ENCODE measurements around the gene DRD4. TPM values are rescaled to one million over a fixed set of nuclear protein-coding genes. Genes with fewer than 3 reads are reported as not detected.

The DRD4 gene
- total and polyA plus RNA-seq, 9 of the 15 experiments (the other 6 are each of a cell fraction or from before 2014, with no cell fraction given): 0.04 to 0.95 (median 0.21) TPM; not detected in 5

DNA sequence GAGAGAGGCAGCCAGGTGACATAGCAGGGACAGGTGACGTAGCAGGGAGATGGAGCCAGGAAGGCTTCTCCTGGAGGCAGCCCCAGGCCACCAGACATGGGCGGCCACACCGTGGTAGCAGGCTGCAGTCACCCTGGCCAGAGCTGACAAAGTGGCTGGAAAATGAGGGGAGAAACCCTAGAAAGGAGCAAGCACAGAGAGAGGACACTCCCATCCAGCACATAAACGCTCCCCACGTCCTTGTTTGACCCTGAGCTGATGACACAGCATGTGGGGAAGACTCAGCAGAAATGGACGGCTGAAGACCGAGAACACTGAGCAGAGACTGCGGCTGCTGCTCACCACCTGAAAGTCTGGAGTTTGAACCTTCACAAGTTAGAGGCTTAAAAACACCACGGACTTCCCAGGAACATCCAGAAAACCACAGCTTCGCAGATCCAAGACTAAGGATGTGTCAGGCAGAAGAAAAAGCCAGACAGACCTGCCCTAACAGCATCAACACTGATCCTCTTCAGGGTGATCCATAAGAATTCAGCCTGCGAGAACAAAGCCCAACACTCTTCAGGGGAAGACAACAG, 28.7 kb downstream of the DRD4 start (continued):
- TF ChIP-seq CREB3L1 (IDR thresholded peaks at IDR 0.05; ENCODE audit: borderline replicate concordance, low read depth) (no peak), BRCA1 (IDR thresholded peaks at IDR 0.05) (no peak), BRCA1 (CRISPR knock-in tag; IDR thresholded peaks at IDR 0.05) (no peak), SIRT6 (IDR thresholded peaks at IDR 0.05; ENCODE audit: low read depth, low read length) (no peak), ZFPM2 (CRISPR knock-in tag; IDR thresholded peaks at IDR 0.05) (no peak), KLF6 (CRISPR knock-in tag; IDR thresholded peaks at IDR 0.05; ENCODE audit: borderline replicate concordance) (no peak), KDM1A (IDR thresholded peaks at IDR 0.05) (no peak), ZNF707 (CRISPR knock-in tag; conservative IDR thresholded peaks at IDR 0.05) (no peak), ZNF584 (CRISPR knock-in tag; IDR thresholded peaks at IDR 0.05; ENCODE audit: low read depth) (0 out of 2 replicates have a peak, but pooled peaks have one; percentile 50), SRSF9 (IDR thresholded peaks at IDR 0.05; ENCODE audit: borderline replicate concordance, low read depth, low read length) (no peak), ZNF766 (CRISPR knock-in tag; conservative IDR thresholded peaks at IDR 0.05) (peak; percentile 85), BCL6 (CRISPR knock-in tag; IDR thresholded peaks at IDR 0.05) (no peak), SNRNP70 (optimal IDR thresholded peaks at IDR 0.05; ENCODE audit: low read depth, low read length) (no peak), ZEB2 (IDR thresholded peaks at IDR 0.05) (0 out of 2 replicates have a peak, but pooled peaks have one; percentile 57), CREB1 (IDR thresholded peaks at IDR 0.05) (no peak), CREB1 (CRISPR knock-in tag; IDR thresholded peaks at IDR 0.05) (no peak), THAP12 (CRISPR knock-in tag; IDR thresholded peaks at IDR 0.05) (no peak), GATAD2A (IDR thresholded peaks at IDR 0.05) (no peak), ZFP91 (CRISPR knock-in tag; IDR thresholded peaks at IDR 0.05) (no peak), ZNF134 (CRISPR knock-in tag; conservative IDR thresholded peaks at IDR 0.05) (no peak), MECOM (CRISPR knock-in tag; IDR thresholded peaks at IDR 0.05) (no peak; the same call in 1 of the 2 replicates), MITF (IDR thresholded peaks at IDR 0.05) (no peak)
- TF ChIP-seq, protein P1, sequence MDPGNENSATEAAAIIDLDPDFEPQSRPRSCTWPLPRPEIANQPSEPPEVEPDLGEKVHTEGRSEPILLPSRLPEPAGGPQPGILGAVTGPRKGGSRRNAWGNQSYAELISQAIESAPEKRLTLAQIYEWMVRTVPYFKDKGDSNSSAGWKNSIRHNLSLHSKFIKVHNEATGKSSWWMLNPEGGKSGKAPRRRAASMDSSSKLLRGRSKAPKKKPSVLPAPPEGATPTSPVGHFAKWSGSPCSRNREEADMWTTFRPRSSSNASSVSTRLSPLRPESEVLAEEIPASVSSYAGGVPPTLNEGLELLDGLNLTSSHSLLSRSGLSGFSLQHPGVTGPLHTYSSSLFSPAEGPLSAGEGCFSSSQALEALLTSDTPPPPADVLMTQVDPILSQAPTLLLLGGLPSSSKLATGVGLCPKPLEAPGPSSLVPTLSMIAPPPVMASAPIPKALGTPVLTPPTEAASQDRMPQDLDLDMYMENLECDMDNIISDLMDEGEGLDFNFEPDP (CRISPR knock-in tag; IDR thresholded peaks at IDR 0.05): no peak
